HepG2 (cell line): ENCODE results near the gene IRF6.

Experiments
- CREB1 ChIP-seq, 2 experiments: fragments of 450-650 bp in 1 of 2; IDR thresholded peaks; 2 replicates each; pipeline ENCODE4 v1.6.1; 2016 to 2017; ENCODE audit warnings: control low read depth in 1 of 2, mild to moderate bottlenecking in 1 of 2, missing compliant biosample characterization in 1 of 2, missing genetic modification characterization in 1 of 2
- SAFB2 ChIP-seq: sonication (generic); formaldehyde crosslinking; IDR thresholded peaks from 2 replicates; pipeline ENCODE4 v1.5.1; 2020; ENCODE audit warnings: missing genetic modification reagents, low read depth, mild to moderate bottlenecking, borderline replicate concordance

- TF ChIP-seq CREB1 (IDR thresholded peaks at IDR 0.05) (no peak), CREB1 (CRISPR knock-in tag; IDR thresholded peaks at IDR 0.05) (no peak), SAFB2 (CRISPR knock-in tag) (no peak)
Observed at GRCh38 chr1:209822706-209823105, 16.8 kb upstream of the IRF6 start.
